Activated naive CD8-positive, alpha-beta T cell treated with anti-CD3 and anti-CD28 coated beads for 36 hours (primary cell): Measurements from ENCODE around the gene IGF2R. TPM values are rescaled to one million over a fixed set of nuclear protein-coding genes. Genes with fewer than 3 reads are reported as not detected.
"Not testable (repeated sequence)": the region's sequence is repeated elsewhere in the genome, so short reads cannot be mapped to it uniquely, and the experiment has no call there.

ENCODE experiments used
- DNase-seq: peaks from one replicate; pipeline ENCODE4 v3.0.0; 2021
- H3K27ac Mint-ChIP-seq: one replicate; pipeline ENCODE4 v1.8.0; 2022; ENCODE audit warnings: mild to moderate bottlenecking, moderate library complexity, mixed read lengths
- H3K27me3 Mint-ChIP-seq: one replicate; pipeline ENCODE4 v1.8.0; 2022; ENCODE audit warnings: mild to moderate bottlenecking, mixed read lengths
- H3K36me3 Mint-ChIP-seq: one replicate; pipeline ENCODE4 v1.8.0; 2021; ENCODE audit warnings: mild to moderate bottlenecking, mixed read lengths
- H3K4me1 Mint-ChIP-seq: one replicate; pipeline ENCODE4 v1.8.0; 2021; ENCODE audit warnings: mixed read lengths
- H3K4me3 Mint-ChIP-seq: one replicate; pipeline ENCODE4 v1.8.0; 2022; ENCODE audit warnings: mild to moderate bottlenecking, moderate library complexity, mixed read lengths
- H3K9me3 Mint-ChIP-seq: one replicate; pipeline ENCODE4 v1.8.0; 2022; ENCODE audit warnings: mixed read lengths
- total RNA-seq, 2 experiments: library from RNA; stranded (reverse); gene quantifications; one replicate each; pipeline ENCODE4 v1.2.3, GENCODE V29; 2021

The IGF2R gene
- total RNA-seq, 2 experiments from 2014 or later = 74.9 to 77.7 TPM

DNA sequence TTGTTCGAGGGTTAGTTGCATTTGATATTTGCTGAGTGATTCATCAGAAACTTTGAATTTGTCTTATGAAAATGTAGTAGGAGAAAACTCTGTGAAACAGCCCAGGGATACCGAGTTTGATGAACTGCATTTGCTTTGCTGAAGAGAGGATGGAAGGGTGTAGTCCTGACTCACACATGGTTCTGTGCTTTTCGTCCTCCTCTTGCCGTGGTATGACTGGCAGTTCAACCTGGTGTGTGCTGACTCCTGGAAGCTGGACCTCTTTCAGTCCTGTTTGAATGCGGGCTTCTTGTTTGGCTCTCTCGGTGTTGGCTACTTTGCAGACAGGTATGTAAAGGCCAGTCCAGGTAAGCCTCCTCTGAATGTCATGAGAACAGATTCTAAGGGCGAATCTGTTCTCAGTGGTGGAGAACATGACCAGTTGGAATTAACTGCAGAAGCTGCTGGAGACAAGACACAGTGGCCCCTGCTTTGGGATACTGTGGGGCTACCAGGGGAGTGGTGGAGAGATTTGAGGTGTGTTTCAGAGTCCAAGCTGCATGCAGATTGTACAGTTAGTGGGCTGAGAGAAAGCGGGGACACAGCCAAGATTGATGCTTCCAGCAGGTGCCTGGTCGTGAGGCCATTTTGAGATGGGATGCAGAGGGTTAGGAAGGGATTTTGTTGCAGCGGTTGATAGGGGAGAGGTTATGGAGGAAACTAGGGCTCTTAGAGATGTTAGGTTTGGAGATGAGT is 161.2 kb downstream of the IGF2R start:
- no peaks in the 10 kb centered on the region for H3K36me3 Mint-ChIP-seq
- peaks cover 1% of the 10 kb centered on the region for H3K4me1 Mint-ChIP-seq
- no peaks in the 10 kb centered on the region for H3K27me3 Mint-ChIP-seq
- H3K27ac Mint-ChIP-seq = no peak overlapping the region
- no peaks in the 10 kb centered on the region for H3K9me3 Mint-ChIP-seq
- DNase-seq = no peak
- no peak overlapping the region for H3K4me3 Mint-ChIP-seq

DNA sequence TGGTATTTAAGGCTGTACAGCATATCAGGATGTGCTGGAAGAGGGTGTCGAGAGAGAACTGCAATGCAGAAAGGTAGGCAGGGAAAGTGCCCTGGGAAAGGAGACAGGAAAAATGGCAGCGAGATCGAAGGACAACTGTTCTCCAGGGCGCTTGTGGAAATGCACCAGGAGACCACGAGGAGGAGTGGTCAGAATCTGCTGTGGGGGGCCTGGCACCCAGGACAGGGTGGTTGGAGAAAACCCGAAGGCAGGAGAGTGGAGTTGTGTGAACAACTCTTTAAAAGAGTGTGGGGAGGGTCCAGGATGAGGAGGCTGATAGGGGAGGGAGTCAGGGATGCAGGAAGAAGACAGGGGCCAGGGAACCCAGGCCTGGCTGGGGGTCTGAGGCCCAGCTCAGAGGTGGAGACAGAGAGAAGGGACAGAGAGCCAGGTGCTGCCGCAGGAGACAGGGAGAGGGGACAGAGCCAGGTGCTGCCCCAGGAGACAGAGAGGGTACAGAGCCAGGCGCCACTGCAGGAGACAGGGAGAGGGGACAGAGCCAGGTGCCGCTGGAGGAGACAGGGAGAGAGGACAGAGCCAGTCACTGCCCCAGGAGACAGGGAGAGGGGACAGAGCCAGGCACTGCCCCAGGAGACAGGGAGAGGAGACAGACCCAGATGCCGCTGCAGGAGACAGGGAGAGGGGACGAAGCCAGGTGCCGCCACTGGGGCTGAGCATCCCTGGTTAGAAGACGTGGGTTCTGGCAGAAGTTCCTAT is 162.0 kb downstream of the IGF2R start:
- H3K27me3 Mint-ChIP-seq = no peaks in the 10 kb centered on the region
- no peak for DNase-seq
- no peaks in the 10 kb centered on the region for H3K36me3 Mint-ChIP-seq
- H3K9me3 Mint-ChIP-seq = no peaks in the 10 kb centered on the region
- H3K27ac Mint-ChIP-seq = no peak overlapping the region
- H3K4me3 Mint-ChIP-seq = no peak overlapping the region
- peaks cover 1% of the 10 kb centered on the region for H3K4me1 Mint-ChIP-seq

DNA sequence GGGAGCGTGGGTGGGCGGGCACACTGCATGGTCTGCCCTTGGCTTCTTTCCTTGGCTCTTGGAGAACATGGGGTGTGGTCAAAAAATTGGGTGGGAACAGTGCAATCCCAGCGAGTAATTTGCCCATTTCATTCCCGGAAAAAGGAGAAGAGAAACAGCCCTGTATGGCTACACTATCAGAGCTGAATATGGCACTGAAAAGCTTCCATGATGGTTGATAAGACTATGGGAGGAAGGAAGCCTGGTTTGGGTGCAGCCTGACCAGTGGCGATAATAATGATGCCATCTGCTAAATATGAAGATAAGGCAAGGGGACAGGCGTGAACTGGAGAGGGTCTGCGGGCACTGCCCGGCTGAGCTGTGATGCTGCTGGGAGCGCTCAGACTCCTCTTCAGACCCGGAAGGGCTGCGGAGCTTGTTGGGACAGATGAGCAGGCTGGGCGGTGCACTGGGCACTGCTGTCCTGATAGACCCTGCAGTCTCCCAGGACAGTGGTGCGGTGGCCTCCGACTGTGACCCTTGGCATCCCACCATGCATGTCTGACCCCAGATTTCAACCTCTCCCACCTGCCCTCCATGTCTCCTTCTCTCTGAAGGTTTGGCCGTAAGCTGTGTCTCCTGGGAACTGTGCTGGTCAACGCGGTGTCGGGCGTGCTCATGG is 162.9 kb downstream of the IGF2R start:
- no peak for DNase-seq
- peaks cover 1% of the 10 kb centered on the region for H3K4me1 Mint-ChIP-seq
- no peaks in the 10 kb centered on the region for H3K36me3 Mint-ChIP-seq
- H3K27me3 Mint-ChIP-seq = no peaks in the 10 kb centered on the region
- no peaks in the 10 kb centered on the region for H3K9me3 Mint-ChIP-seq
- no peak overlapping the region for H3K27ac Mint-ChIP-seq
- no peak overlapping the region for H3K4me3 Mint-ChIP-seq

DNA sequence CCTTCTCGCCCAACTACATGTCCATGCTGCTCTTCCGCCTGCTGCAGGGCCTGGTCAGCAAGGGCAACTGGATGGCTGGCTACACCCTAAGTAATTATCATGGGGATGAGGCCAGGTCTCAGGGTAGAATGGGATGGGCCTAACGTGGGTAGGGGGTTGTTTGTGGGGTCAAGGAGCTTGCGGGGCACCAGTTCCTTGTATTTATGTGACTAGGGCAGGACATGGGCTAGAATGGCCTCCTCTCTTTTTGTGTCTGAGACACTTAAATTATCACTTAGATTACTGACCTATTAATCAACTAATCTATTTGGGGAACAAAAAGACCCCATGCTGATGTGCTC is 163.4 kb downstream of the IGF2R start:
- no peak for DNase-seq
- H3K36me3 Mint-ChIP-seq = no peaks in the 10 kb centered on the region
- no peaks in the 10 kb centered on the region for H3K9me3 Mint-ChIP-seq
- H3K4me3 Mint-ChIP-seq = no peak overlapping the region
- no peak overlapping the region for H3K27ac Mint-ChIP-seq
- H3K27me3 Mint-ChIP-seq = no peaks in the 10 kb centered on the region
- H3K4me1 Mint-ChIP-seq = peaks cover 1% of the 10 kb centered on the region

DNA sequence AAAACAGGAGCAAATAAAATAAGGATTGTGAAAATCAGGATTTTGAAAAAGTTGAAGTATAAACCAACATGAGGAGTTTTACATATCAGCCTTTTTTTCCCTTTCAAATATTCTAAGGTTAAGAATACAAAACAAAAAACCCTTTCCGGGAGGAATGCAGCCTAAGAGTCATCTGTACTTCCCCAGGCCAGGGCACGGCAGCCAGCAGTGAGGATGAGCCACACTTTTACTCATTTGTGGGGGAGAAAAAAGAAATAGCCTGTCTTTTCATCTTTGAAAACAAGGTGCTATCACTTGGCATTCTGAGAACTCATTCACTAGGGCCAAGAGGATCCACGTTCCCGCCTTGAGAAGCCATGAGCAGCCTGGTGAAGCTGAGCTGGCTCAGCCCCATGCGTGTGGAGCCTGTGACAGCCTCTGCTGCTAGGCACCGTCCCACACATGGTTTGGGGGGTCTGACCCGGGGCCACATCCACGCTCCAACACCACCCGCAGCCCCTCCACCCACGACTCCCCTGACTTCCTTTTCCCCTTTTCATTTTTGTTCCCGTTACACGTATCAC is 164.0 kb downstream of the IGF2R start:
- Mint-ChIP-seq H3K36me3 (no peaks in the 10 kb centered on the region), H3K9me3 (no peaks in the 10 kb centered on the region), H3K4me1 (peaks cover 2% of the 10 kb centered on the region), H3K27me3 (no peaks in the 10 kb centered on the region), H3K4me3 (no peak overlapping the region), H3K27ac (no peak overlapping the region)
- DNase-seq = no peak

DNA sequence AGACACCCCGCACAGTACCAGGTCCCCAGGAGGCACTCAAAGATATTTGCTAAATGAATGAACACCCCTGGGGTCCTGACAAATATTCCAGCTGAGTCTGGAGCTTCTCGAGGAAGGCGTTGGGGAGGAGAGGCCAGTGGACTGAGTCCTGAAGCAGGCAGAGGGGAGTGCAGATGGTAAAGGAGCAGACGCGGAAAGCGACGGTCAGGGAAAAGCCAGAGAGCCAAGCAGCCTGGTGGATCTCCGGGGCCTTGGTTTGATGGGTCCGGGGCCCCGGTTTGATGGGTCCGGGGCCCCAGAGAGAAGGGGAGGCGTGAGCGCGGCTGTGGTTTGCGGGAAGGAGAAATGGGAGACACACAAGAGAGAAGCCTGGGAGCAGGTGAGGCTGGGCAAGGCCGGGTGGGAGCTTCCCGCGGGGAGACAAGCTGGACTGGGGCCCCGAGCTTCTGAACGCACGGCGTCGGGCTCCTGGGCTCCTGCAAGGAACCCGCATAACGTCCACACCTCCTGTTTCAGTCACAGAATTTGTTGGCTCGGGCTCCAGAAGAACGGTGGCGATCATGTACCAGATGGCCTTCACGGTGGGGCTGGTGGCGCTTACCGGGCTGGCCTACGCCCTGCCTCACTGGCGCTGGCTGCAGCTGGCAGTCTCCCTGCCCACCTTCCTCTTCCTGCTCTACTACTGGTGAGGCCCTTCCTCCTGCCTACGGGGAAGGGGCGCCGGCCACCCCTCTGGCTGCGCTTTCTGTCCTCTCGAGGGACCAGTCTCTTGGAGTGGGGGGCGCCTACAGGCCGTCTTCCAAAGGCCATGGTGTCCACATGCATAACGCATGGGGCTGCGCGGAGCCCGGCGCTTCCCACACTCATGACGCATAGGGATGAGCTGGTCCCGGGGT is 164.8 kb downstream of the IGF2R start:
- Mint-ChIP-seq H3K4me1 (peaks cover 9% of the 10 kb centered on the region), H3K4me3 (no peak overlapping the region), H3K36me3 (no peaks in the 10 kb centered on the region), H3K27ac (no peak overlapping the region), H3K9me3 (no peaks in the 10 kb centered on the region), H3K27me3 (no peaks in the 10 kb centered on the region)
- DNase-seq = no peak

DNA sequence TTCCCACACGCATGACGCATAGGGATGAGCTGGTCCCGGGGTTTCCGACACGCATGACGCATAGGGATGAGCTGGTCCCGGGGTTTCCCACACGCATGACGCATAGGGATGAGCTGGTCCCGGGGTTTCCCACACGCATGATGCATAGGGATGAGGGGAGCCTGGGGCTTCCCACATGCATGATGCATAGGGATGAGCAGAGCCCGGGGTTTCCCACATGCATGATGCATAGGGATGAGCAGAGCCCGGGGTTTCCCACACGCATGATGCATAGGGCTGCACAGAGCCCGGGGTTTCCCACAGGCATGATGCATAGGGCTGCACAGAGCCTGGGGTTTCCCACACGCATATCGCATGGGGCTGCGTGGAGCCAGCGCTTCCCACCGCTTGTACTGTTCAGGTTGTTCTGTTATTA is 165.5 kb downstream of the IGF2R start:
- not testable (repeated sequence) for H3K4me3 Mint-ChIP-seq, H3K9me3 Mint-ChIP-seq, H3K36me3 Mint-ChIP-seq, H3K27me3 Mint-ChIP-seq, H3K4me1 Mint-ChIP-seq, H3K27ac Mint-ChIP-seq
- DNase-seq = peak; percentile 24

DNA sequence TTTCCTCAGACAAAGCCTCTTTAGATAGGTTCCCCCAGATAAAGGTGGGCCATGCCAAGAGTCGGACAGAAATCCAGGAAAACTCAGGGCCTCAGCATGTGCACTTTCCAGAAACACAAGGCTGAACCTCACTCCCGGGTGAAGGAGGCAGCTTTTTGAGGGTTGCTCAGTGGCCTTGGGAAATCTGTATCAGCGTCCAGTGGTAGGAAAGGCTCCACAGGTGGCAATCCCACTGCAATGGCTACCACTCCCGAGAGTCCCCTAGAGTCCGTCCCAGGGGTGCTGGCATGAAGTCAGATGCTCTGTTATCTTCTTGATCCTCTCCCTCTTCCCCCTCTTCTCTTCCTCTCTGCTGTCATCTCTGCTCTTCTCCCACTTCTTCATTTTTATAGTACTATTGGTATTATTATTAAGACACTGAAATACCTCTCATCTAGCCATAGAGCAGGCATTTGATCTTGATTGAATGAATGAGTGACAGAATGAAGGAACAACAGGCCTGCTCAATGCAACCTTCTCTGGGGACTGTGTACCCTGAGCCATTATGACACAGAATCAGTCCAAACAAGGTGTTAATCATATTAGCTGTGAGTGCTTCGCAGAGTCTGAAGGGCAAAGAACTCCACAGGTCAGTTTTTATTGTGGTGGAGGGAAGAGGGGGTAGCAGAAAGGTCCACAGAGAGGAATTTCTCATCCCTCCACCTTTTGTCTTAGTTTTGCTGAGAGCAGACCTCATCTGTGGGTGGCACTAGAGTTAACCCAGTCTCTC is 166.1 kb downstream of the IGF2R start:
- Mint-ChIP-seq H3K4me1 (peaks cover 9% of the 10 kb centered on the region), H3K9me3 (no peaks in the 10 kb centered on the region), H3K27ac (no peak overlapping the region), H3K36me3 (no peaks in the 10 kb centered on the region), H3K27me3 (no peaks in the 10 kb centered on the region), H3K4me3 (no peak overlapping the region)
- DNase-seq = no peak

DNA sequence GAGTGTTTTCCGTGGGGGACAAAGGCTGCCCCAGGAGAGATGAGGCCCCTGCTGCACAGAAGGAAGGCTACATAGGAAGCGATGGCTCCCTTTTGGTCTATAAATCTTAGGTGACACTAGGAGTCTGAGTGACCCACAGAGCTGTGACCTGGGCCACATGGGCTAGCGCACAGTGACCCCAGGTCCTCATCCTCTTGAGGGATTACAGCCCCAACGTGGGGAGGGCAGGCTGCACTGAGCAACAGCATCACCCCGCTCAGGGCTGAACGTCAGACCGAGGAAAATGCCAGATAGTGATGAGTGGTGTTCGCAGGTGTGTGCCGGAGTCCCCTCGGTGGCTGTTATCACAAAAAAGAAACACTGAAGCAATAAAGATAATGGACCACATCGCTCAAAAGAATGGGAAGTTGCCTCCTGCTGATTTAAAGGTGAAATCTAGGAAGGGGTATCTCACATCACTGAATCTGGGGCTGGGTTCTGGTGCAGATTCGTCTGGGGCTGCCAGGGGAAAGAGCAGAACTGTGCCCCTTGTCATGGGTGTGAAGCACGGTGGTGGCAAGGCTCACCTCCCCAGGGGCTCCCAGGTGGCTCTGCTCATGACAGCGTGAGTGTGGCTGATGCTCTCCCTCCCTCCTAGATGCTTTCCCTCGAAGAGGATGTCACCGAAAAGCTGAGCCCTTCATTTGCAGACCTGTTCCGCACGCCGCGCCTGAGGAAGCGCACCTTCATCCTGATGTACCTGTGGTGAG is 167.2 kb downstream of the IGF2R start:
- no peaks in the 10 kb centered on the region for H3K9me3 Mint-ChIP-seq
- no peaks in the 10 kb centered on the region for H3K27me3 Mint-ChIP-seq
- no peaks in the 10 kb centered on the region for H3K36me3 Mint-ChIP-seq
- H3K4me1 Mint-ChIP-seq = peaks cover 9% of the 10 kb centered on the region
- no peak overlapping the region for H3K27ac Mint-ChIP-seq
- DNase-seq = no peak
- H3K4me3 Mint-ChIP-seq = no peak overlapping the region

DNA sequence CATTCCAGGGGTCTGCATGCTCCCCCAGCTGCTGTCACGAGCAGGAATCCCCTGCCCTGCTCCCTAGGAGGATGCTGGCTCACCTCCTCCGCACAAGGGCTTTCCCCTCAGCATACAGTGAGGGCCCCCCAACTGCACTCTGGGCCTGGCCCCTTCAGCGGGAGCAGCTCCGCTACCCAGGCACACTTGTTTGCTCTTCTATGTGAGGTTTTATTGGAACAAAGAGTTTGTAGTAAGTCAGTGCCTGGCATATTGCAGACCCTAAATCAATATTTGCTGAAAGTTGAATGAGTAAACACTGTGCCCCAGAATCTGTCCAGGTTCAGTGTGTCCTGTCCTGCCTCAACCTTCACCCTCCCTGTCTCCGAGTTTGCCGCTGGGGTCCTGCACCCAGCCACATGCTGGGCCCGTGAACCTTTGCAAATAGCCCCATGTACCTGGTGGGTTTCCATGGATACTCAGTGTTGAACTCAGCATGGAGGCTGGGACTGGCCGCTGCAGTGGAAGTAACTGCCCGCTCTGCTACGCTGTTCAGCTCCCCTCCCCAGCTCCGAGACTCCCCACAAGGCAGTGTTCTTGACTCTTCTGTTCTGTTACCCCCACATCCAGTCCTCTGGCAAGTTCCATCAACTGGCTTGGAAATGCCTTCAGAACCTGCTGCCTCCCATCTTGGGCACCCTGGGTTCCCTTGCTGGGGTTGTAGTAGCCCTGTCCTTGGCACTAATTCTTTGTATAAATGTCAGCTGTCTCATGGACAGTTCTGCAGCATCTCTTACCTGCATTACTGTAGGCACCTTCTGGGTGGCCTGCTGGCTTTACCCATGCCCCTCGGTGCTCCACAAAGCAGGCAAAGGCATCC is 168.5 kb downstream of the IGF2R start:
- Mint-ChIP-seq H3K27ac (no peak overlapping the region), H3K27me3 (no peaks in the 10 kb centered on the region), H3K4me3 (no peak overlapping the region), H3K36me3 (no peaks in the 10 kb centered on the region), H3K4me1 (peaks cover 9% of the 10 kb centered on the region), H3K9me3 (no peaks in the 10 kb centered on the region)
- DNase-seq = no peak

DNA sequence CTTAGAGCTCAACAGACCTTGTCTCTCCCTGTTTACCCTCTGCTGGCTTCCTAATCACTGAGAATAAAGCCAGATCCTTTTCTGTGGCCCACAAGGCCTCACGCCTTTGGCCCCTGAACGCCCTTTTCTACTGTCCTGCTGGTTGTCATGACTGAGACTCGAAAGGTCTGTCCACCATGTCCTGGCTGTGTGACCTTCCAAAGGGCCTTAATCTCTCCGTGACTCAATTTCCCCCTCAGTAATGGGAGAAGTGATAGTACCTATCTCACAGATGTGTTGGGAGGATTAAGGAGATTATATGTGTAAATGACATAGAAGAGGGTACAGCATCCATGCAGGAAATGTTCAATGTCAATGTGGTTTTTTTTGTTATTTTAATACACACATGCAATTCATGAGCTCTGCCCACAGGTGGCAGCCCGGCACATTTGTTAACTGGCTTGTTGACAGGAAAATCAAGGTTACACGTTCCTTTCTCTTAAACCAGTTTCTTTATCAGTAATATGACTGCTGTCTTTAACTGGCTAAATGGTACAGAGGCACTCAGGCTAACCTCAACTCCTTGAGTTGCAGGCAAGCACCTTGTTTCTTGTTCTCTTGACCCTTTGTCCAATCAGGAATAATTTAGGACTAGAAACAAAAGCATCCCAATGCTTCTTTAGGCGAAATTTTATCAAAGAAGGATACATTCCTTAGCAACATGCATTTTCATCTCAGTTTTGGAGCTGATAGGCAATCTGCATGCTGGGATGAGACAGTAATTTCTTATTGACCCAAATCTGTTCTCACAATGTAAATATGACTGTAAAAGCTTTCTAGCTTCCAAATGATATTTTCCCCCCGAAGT is 169.3 kb downstream of the IGF2R start:
- no peak overlapping the region for H3K4me3 Mint-ChIP-seq
- H3K27me3 Mint-ChIP-seq = no peaks in the 10 kb centered on the region
- peak; percentile 55 for DNase-seq
- H3K4me1 Mint-ChIP-seq = peaks cover 9% of the 10 kb centered on the region
- H3K27ac Mint-ChIP-seq = no peak overlapping the region
- H3K36me3 Mint-ChIP-seq = no peaks in the 10 kb centered on the region
- H3K9me3 Mint-ChIP-seq = no peaks in the 10 kb centered on the region

DNA sequence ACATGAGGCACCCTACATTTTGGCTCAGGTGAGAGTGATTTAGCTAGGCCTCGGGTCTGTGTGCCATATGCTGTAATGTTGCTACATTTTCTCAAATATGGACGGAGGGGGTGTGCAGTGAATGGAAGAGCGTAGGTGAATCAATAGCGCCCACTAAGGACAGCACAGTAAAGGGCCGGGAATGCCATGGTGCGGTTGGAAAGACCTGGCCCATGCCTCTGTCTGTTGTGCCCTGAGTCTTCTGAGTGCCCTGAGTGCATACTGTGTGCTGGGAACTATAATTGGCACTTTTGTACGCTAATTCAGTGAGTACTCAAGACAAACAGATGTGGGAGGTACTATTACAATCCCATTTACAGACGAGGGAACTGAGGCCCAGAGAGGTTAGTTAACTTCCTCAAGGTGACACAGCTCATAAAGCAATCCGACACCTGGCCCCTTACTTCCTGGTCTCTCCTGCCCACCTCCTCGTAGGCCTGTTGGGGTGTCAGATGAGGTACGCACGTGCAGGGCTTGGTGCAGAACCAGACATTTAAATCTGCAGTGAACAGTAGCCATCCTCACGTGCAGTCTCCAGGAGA is 170.0 kb downstream of the IGF2R start:
- no peak overlapping the region for H3K4me3 Mint-ChIP-seq
- H3K27me3 Mint-ChIP-seq = no peaks in the 10 kb centered on the region
- DNase-seq = no peak
- H3K9me3 Mint-ChIP-seq = no peaks in the 10 kb centered on the region
- no peaks in the 10 kb centered on the region for H3K36me3 Mint-ChIP-seq
- no peak overlapping the region for H3K27ac Mint-ChIP-seq
- H3K4me1 Mint-ChIP-seq = peaks cover 9% of the 10 kb centered on the region
